GM21717 (cell line): ENCODE data around the gene SLC39A9.
"Not testable (repeated sequence)": the region's sequence is repeated elsewhere in the genome, so short reads cannot be mapped to it uniquely, and the experiment has no call there.

Source experiments
- ATAC-seq: cut with Tn5 transposase; IDR thresholded peaks from one replicate; pipeline ENCODE4 v1.9.1; 2021; ENCODE audit warnings: mild to moderate bottlenecking, moderate library complexity; ENCODE audit not compliant: unreplicated experiment

SLC39A9 gene

DNA sequence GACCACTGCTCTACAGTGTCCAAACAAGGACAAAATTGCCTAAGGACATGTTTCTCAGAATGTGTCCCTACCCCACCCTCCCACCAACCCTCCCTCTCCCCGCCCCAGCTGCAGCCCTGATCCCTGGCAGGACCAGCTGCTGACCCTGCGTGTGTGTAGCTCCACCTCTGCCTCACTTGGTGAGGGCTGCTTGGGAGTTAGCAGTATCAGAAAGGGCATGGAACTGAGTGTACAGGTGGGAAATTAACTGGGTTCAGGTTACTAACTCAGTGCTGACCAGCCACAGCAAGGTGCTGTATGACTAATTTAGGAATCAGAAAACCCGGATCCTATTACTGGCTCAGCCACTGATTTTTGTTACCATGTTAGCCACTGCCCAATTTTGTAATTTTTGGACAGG lies 74.8 kb downstream of the SLC39A9 start:
- ATAC-seq: no peak

DNA sequence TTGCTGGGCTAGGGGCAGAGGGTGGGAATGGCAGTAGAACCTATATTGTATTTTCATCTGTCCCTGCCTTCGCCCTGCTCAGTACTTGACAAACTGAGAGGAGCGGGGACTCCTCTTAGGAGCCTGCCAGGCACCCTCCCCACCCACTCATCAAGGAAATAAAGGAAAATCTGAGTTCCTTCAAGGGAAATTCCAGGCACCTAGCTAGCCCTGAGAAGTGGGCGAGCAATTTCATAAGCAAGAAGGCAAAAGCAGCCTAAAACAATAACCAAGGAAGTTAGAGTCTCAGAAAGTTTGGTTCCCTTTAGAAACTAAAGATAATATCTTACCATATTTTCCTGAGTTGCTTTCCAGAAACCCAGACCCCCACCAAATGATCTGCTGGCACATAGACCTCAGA lies 75.5 kb downstream of the SLC39A9 start:
- ATAC-seq: no peak

DNA sequence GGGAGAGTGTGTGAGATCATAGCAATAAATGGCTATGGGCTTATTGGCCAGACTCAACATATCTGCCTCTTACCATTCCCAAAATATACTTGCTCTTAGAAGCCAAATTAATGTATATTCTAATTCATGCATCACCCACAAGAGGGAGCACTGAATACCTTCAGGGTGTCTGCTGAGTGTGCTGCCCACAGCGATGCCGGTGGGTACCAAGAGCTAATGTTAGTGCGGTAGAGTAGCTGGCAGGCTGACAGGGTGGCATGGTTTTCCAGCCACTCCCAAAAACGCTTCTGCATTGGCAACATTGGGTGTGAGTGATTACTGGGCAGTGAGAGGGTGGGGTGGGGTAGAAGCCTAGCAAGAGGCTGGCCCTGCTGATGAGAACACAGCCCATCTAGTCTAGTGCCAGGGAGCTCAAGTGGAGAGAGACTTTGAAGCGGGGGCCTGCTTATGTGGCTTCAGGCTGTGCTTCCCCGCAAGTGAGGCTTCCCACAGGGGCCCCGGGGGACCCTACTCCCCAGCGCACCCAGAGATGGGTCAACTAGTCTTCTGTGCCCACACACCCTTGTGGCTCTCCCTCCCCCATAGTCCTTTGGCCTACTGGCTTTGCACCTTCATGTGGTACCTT lies 76.8 kb downstream of the SLC39A9 start:
- no peak for ATAC-seq

DNA sequence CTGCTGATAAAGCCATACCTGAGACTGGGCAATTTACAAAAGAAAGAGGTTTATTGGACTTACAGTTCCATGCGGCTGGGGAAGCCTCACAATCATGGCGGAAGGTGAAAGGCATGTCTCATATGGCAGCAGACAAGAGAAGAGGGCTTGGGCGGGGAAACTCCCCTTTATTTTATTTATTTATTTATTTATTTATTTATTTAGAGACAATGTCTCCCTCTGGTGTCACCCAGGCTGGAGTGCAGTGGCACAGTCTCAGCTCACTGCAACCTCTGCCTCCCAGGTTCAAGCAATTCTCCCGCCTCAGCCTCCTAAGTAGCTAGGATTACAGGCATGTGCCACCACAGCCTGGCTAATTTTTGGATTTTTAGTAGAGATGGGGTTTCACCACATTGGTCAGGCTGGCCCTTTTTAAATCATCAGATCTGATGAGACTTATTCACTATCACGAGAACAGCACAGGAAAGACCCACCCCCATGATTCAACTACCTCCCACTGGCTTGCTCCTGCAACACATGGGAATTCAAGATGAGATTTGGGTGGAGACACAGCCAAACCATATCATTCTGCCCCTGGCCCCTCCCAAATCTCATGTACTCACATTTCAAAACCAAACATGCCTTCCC lies 78.4 kb downstream of the SLC39A9 start:
- ATAC-seq: not testable (repeated sequence)

DNA sequence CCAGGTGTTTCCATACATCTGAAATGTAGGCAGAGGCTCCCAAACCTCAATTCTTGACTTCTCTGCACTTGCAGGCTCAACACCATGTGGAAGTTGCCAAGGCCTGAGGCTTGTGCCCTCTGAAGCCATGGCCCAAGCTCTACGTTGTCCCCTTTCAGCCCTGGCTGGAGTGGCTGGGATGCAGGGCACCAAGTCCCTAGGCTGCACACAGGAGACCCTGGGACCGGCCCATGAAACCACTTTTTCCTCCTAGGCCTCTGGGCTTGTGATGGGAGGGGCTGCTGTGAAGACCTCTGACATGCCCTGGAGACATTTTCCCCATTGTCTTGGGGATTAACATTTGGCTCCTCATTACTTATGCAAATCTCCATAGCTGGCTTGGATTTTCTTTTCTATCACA lies 79.6 kb downstream of the SLC39A9 start:
- not testable (repeated sequence) for ATAC-seq

DNA sequence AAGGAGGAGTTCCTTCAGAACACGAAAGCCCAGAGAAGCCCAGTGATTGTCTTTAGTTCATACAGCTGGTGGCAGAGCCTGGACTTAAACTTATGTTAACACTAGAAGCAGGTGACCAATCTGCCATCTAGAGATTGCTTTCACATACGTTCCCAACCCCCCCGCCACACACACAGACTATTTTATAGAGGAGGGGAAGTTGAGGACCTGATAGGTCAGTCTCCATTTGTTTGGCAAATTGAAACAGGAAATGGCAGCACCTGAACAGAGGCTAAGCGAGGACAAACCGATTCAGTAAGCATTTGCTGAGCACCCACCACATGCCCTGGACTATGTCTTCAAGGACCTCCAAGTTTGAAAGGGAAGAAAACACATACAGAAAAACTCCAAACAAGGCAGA lies 81.2 kb downstream of the SLC39A9 start:
- no peak for ATAC-seq

DNA sequence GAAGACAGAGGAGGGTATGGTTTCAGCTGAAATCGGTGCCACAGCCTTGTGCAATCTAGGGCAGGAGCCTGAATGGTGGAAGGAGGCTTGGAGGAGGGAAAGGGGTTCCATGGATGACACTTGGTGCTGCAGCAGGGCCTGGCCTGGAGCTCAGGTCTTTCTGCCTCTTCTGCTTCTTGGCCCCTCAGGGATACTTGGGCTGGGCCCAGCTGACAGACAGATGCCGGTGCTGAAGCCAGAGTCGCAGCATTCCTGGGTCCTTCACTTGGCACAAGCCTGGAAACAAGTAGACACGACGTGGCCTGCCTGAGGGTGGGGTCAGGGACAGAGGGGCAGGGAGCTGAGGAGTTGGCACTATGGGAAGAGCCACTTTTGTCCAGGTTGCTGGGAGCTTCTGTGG lies 81.6 kb downstream of the SLC39A9 start:
- ATAC-seq: no peak

DNA sequence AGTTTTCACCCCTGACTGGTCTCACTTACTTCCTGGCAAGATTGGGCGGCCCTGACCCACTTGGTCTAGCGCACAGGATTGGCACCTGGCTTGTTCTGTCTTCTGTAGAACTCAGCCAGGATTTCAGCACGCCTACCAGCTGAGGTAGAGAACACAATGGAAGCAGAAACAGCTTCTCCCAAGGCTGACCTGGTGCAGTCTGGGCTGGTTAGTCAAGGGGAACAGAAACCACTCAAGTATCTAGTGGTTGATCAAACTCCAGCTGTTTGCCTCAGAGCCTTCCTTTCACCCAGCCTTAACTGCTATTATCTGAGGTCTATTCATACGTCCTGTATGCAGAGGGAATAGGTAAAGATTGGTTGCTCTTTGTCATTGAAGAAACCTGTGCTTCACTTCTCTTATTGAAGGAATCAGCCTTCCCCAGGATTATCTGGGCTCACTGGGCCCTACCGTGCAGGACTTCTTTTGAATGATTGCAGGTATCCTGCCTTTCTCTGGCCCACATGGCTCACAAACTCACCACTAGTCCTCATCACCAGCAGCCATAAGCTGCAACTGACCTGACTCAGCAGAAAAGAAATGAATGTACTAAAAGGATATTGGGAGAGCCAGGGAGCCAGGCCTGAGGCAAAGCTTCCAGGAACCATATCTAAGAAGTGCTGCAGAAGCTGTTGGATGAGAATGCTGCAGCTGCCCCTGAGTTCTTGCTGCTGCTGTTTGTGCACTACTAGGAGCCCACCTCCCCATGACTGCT lies 83.5 kb downstream of the SLC39A9 start:
- ATAC-seq: peak; percentile 96

DNA sequence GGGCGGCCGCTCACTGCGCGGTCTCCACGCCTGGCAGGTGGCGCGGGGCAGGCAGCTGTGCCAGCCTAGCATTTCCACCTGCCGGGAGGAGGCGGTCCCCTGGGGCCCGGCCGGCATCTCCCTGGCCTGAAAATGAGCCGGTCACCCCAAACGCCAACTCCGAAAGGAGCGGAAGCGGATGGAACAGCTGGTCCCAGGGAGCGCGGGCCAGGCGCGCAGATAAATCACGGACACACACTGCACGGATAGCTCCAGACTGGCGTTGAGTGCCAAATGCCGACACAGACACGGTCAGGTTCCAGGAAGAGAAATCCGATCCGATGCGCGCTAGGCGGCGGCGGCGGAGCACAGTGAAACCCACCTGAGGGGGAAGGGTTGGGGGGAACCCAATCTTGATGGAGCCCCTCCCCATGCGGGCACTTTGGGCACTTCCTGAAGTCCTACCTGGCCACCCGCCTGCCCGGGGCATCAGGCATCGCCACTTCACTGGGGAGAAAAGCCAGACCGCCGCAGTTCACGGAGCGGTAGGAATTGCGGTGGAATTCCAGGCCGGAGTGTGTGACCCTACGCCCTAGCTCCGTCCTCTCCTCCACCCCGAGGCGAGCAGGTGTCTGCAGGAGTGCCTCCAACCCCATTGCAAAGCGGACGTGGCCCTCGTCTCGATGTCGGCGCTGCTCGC lies 85.4 kb downstream of the SLC39A9 start:
- ATAC-seq: no peak

DNA sequence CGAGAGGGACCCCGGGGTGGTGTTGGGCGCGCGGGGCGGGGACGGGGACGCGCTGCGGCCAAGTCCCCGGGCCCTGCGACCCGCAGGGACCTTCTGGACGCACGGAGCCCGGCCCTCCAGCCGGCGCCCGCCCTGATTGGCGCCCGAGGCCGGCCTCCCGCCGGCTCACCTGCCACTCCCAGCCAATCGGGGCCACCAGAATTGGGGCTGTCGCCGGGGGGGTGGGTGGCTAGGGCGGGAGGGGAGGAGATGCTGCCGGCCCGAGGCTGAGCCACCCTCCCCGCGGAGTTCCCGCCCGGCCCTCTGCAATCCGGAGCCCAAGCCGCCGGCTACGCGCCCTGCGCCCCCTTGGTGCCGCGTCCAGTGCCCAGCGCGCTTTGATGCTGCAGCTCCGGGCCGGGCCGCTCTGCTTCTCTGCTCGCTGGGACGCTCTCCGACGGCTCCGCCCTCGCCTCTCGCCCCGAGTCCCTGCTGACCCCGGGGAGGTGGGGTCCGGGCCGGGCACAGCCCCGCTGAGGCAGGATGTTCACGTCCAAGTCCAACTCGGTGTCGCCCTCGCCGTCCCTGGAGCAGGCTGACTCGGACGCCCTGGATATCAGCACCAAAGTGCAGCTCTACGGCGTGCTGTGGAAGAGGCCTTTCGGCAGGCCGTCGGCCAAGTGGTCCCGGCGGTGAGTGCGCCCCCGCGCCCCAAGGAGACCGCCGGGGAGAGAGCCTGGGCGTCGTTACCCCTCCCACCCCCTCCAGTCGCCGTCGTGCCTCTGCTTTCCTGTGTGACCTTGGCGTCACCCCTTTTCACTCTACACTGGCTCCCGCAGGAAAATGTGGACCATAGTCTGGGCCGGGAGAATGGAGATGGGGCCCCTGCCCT lies 86.2 kb downstream of the SLC39A9 start, which contains the start of gene PLEKHD1:
Gene PLEKHD1 (plus strand): TSS at position 285 of the 871 bp plus-strand sequence. CDS start 238 bp downstream, at position 523.
- ATAC-seq: no peak

DNA sequence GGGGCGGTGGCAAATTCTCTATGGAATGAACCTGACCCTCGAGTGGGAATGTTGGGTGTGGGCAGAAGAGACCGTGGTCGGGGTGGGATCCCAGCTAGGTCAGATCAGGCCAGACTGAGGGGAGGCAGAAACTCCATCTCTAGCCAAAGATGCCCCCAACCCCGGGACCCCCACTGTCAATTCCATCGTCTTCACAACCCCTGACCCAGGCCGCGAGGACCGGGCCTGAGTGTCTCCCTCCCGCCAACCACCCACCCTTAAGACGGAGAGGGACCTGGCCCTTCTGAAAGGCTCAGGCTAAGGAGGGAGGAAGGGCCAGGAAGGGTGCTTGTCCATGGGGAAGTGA lies 86.8 kb downstream of the SLC39A9 start:
- ATAC-seq: no peak

DNA sequence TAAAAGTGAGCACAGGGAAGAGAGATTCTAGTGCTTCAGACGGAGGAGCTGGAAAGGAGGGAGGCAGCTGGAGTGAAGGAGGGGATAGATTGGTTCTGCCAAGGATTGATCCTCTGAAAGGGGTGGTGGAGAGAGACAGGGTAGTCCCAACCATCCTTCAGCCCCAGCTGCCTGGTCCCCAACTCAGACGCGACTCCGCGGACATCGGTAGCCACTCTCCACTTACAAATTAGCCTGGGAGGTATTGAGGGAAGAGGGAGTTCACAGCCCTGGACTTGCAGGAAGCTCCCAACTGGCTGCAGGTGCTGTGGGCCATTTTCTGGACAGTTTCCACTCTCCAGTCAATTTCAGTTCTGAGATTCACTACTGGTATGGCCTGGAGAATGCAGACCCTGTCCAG lies 87.2 kb downstream of the SLC39A9 start:
- ATAC-seq: no peak

DNA sequence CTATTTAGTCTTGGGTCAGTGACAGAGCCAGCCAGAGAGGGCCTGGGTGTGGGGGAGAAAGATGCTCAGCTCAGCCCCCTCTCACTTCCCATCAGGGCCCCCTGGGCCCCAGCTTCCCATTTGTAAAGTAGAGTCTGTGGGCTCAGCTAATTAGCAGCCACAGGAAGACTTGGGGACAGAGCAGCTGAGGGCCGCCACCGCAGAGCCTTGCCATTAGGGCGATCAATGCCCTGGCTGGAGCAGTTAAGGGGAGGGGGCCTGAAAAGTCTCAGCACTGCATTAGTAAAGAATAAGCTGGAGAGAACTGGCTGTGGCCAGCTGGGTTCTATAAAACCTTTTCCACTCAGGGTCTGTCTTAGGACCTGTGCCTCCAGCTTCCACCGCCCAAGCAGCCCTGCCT lies 88.7 kb downstream of the SLC39A9 start:
- ATAC-seq: no peak

DNA sequence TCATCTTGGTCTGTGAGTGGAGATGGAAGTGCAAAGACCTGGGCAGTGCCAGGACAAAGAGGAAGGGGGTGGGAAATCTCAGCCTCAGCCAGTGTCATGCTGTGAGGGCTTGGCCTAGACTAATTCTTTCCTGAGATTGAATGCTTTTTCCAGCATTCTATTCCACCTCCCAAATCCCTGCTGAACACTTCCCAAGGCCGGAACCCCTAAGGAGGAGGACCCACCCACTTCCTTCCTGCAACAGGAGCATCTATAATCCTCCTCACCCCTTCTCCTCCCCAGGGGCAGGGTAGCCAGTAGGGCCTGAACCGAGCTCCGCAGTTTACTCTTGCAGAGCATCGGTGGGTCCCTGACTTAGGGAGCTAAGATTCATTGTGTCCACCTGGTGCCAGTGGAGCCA lies 89.3 kb downstream of the SLC39A9 start:
- no peak for ATAC-seq

DNA sequence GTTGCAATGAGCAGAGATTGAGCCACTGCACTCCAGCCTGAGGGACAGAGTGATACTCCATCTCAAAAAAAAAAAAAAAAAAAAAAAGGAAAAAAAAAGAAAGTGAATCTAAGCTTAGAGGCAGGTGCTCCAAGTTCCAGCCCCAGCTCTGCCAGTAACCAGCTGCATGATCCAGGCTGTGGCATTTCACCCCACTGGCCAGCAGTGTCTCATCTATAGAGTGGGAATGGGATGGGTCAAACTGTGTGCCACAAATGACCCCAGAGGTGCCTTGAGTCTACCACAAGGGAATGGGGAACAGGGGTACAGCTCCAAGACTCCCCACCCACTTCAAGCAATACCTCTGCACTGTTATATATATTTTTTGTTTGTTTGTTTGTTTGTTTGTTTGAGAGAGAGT lies 91.0 kb downstream of the SLC39A9 start:
- ATAC-seq: no peak

DNA sequence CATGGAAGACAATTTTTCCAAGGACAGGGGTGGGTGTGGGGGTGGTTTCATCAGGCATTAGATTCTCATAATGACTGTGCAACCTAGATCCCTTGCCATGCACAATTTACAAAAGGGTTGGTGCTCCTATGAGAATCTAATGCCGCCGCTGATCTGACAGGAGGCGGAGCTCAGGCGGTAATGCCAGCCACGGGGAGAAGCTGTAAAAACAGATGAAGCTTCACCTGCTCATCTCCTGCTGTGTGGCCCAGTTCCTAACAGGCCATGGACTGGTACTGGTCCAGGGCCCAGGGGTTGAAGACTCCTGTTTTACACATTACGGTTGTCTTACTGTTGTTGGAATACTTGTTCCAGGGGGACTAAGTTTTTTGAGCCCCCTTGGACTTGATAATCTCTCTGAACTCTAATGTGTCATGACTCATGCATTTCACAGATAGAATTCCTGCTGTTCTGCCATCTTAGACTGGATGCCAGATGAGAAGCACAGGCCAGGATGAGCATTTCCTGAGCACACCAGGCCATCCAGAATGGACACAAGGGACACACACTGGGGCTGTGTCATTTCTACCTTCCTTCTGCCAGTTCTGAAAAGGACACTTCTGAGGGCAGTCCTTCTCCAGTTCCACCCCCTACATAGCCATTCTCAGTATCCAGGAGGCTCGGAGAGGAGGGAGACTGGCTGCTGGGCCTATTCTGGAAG lies 91.9 kb downstream of the SLC39A9 start:
- ATAC-seq: no peak

DNA sequence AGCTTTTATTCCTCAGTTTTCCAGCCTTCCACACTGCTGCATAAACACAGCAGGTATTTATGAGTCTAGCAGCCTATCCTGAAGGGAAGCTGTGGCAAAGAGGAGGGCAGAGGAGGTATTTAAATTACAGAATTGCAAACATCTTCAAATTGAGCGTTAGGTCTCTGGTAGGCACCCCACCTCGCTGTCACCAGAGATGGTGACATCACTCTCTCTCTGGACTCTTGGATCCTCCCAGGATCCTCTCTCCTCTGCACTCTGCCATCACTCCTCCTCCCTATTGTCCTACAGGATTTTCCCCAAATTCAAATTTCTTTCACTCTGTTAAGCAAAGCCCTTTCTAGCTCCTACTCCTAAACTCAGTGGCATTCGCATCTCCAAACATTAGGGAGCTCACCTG lies 92.7 kb downstream of the SLC39A9 start:
- no peak for ATAC-seq

DNA sequence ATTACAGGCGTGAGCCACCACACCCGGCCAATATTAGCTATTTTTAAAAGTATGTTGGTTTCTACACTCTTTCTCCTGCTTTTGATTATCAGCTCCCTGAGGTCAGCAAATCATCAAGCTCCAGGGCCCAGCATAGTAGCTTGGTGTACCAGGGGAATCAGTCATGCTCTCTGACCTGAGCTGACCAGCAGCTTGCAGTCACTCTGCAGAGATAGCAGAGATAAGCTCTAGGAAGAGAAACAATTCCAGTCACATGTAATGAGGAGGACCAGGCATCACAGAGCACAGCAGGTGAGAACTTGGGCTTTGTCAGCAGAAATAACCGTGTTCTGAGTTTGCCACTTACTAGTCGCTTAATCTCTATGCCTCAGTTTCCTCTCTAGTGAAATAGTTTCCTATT lies 94.5 kb downstream of the SLC39A9 start:
- ATAC-seq: no peak

DNA sequence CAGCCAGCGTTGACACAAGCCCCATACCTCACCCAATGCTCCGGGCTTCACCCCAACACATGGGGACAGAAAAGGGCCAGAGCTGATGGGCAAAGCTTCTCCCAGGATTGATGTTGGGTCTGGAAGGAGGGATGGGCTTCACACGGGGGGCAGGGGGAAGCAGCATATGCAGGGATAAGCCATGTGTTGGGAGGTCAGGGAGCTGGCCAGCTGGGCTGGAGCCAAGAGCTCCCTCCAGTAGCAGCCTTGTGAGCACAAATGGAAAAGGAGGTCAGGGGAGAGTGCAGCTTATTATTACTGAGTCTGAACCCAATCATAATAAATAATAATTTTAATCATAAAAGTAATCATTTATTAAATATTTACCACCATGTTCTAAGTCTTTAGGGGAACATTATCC lies 95.3 kb downstream of the SLC39A9 start:
- no peak for ATAC-seq

DNA sequence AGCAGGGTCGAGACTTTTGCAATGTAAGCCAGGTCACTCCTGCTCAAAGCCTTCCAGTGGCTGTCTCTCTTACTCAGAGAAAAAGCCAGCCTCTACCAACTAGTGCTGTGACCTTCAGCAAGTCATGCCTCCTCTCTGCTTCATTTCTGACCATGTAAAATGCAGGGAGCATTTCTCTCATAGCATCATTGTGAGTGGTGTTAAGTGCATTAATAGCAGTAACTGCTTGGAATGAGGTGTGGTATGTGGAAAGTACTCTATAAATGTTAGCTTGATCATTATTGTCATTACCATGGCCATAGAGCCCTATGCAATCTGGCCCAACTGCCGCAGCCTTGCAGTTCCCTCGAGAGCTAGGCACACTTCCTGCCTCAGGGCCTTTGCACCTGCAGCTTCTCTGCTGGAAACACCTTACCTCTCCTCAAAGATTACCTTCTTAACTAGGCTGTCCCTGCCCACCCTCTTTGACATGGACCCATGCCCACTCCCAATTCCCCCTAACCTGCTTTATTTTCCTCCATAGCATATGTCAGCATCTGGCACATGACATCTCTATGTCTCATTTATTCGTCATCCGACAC lies 96.9 kb downstream of the SLC39A9 start:
- ATAC-seq: no peak
